Adipose tissue (tissue), 3 donors: ENCODE data around the gene HUS1. TPM values are rescaled to one million over a fixed set of nuclear protein-coding genes. Genes with fewer than 3 reads are reported as not detected.
"Not testable (repeated sequence)": the region's sequence is repeated elsewhere in the genome, so short reads cannot be mapped to it uniquely, and the experiment has no call there.

Experiments
- H3K27ac ChIP-seq: one replicate; pipeline ENCODE4 v1.5.1; 2013; ENCODE audit warnings: low read depth, low read length
- WGBS, 3 donors: extraction: QIAGEN DNeasy Blood & Tissue Kit; methylation state at CpG; one replicate each; pipeline ENCODE4 v1.1.7; 2013; 5-methylcytosine and 5-hydroxymethylcytosine counted together
- polyA plus RNA-seq, 3 donors: library from polyadenylated mRNA; stranded (reverse); fragments of 200-250 nt; gene quantifications; one replicate each; pipeline ENCODE4 v1.2.3, GENCODE V29; 2013
- donor health status: healthy with polysubstance abuse.
- donor health status: Bipolar disorder and iron deficiency.
- donor health status: healthy.

The HUS1 gene
- polyA plus RNA-seq, 3 donors = 9.1 to 12.6 (median 11.4) TPM

- 52 to 71% (median 66%) methylated on average over 17 of the region's 17 CpGs for WGBS, 3 donors
- H3K27ac ChIP-seq = no peak overlapping the region
Observed at GRCh38 chr7:47937065-47937687, 42.2 kb downstream of the HUS1 start.

GRCh38 chr7:47936323-47936722, 43.1 kb downstream of the HUS1 start:
- no peak overlapping the region for H3K27ac ChIP-seq
- 82 to 90% (median 89%) methylated on average over 4 of the region's 4 CpGs for WGBS, 3 donors

- 93 to 94% (median 93%) methylated on average over 10 of the region's 10 CpGs for WGBS, 3 donors
Observed at GRCh38 chr7:47935336-47935735, 44.1 kb downstream of the HUS1 start.

GRCh38 chr7:47934831-47935230, 44.6 kb downstream of the HUS1 start:
- 81 to 90% (median 83%) methylated on average over 6 of the region's 6 CpGs for WGBS, 3 donors
- no peak overlapping the region for H3K27ac ChIP-seq

More at GRCh38 chr7:47935336-47935735, 44.1 kb downstream of the HUS1 start:
- H3K27ac ChIP-seq = no peak overlapping the region

GRCh38 chr7:47933215-47933614, 46.2 kb downstream of the HUS1 start:
- no peak overlapping the region for H3K27ac ChIP-seq
- WGBS, 3 donors = 73 to 86% (median 79%) methylated on average over 8 of the region's 8 CpGs

- H3K27ac ChIP-seq = no peak overlapping the region
- WGBS, 3 donors = 88 to 91% (median 91%) methylated on average over 11 of the region's 11 CpGs
Observed at GRCh38 chr7:47932466-47933037, 46.9 kb downstream of the HUS1 start.

GRCh38 chr7:47932016-47932415, 47.4 kb downstream of the HUS1 start:
- no peak overlapping the region for H3K27ac ChIP-seq
- whole genome bisulfite sequencing, 3 donors = 59 to 75% (median 64%) methylated on average over 6 of the region's 6 CpGs

- no peak overlapping the region for H3K27ac ChIP-seq
- WGBS, 3 donors = 92 to 94% (median 94%) methylated on average over 18 of the region's 18 CpGs
Observed at GRCh38 chr7:47931005-47932004, 48.1 kb downstream of the HUS1 start.

- WGBS, 3 donors = 59 to 72% (median 60%) methylated on average over 2 of the region's 2 CpGs
Observed at GRCh38 chr7:47924266-47924665, 55.1 kb downstream of the HUS1 start.

GRCh38 chr7:47923081-47923875, 56.1 kb downstream of the HUS1 start:
- H3K27ac ChIP-seq = not testable (repeated sequence)
- 55 to 88% (median 82%) methylated on average over 8 of the region's 8 CpGs for WGBS, 3 donors

More at GRCh38 chr7:47924266-47924665, 55.1 kb downstream of the HUS1 start:
- H3K27ac ChIP-seq = no peak overlapping the region

- 71 to 80% (median 75%) methylated on average over 1 of the region's 1 CpG for WGBS, 3 donors
- not testable (repeated sequence) for H3K27ac ChIP-seq
Observed at GRCh38 chr7:47916514-47916913, 62.9 kb downstream of the HUS1 start.

- WGBS, 3 donors = 84 to 89% (median 88%) methylated on average over 2 of the region's 2 CpGs
- H3K27ac ChIP-seq = no peak overlapping the region
Observed at GRCh38 chr7:47915616-47915976, 63.8 kb downstream of the HUS1 start.

GRCh38 chr7:47914717-47915615, 64.4 kb downstream of the HUS1 start:
- H3K27ac ChIP-seq = no peak overlapping the region
- 52 to 66% (median 60%) methylated on average over 5 of the region's 5 CpGs for WGBS, 3 donors

Other genes with a start within 250 kb of the HUS1 start
- 1 to 10 TPM in 1 of 3 donors, under 1 TPM in 2; 0.10 to 1.6 (median 0.68) TPM for gene PKD1L1, start 31.1 kb downstream of the HUS1 start, polyA plus RNA-seq
- not detected for gene SUN3, start 49.5 kb upstream of the HUS1 start, polyA plus RNA-seq
- gene C7orf57, start 55.9 kb upstream of the HUS1 start, polyA plus RNA-seq = not detected
- gene UPP1, start 109.7 kb upstream of the HUS1 start, polyA plus RNA-seq = 10 to 100 TPM; 11.6 to 77.4 (median 34.0) TPM
- under 1 TPM in 2 of 3 donors, not detected in 1; 0.19 to 0.38 TPM for gene ABCA13, start 191.8 kb upstream of the HUS1 start, polyA plus RNA-seq